DND-41 (cell line): ENCODE measurements around the gene ADPRH.

Experiments used
- ATAC-seq: fragments of 200-7000 bp; cut with Tn5 transposase; 3 replicates; pipeline ENCODE4 v1.9.1; 2021; ENCODE audit warnings: low read depth; ENCODE audit not compliant: insufficient read depth
- DNase-seq: peaks from one replicate; pipeline ENCODE4 v3.0.0-alpha.2; 2020
- H2AFZ ChIP-seq: 2 replicates; pipeline ENCODE4 v1.6.0; 2012; ENCODE audit warnings: low read depth, low read length
- H3K27ac ChIP-seq: 2 replicates; pipeline ENCODE4 v1.5.1; 2012; ENCODE audit warnings: low read length, inconsistent platforms
- H3K27me3 ChIP-seq: fragments of 200-600 bp; sonication (generic); 2 replicates; pipeline ENCODE4 v1.6.0; 2012; ENCODE audit warnings: low read length, mild to moderate bottlenecking, inconsistent platforms; ENCODE audit not compliant: insufficient read depth, poor library complexity
- H3K36me3 ChIP-seq: 2 replicates; pipeline ENCODE4 v1.5.1; 2012; ENCODE audit warnings: low read length, inconsistent platforms; ENCODE audit not compliant: insufficient read depth
- H3K4me1 ChIP-seq: 2 replicates; pipeline ENCODE4 v1.5.1; 2012; ENCODE audit warnings: mild to moderate bottlenecking, low read length; ENCODE audit not compliant: insufficient read depth
- H3K4me2 ChIP-seq: 2 replicates; pipeline ENCODE4 v1.6.0; 2012; ENCODE audit warnings: mild to moderate bottlenecking, moderate library complexity, low read length, inconsistent platforms; ENCODE audit not compliant: insufficient read depth
- H3K4me3 ChIP-seq, 2 experiments: fragments of 200-600 bp in 1 of 2; shearing (Covaris generic) in 1 of 2; 2 replicates each; pipeline ENCODE4 v1.5.1; 2012 to 2016; ENCODE audit warnings: inconsistent platforms in 2 of 2, low read length in 2 of 2, mild to moderate bottlenecking in 2 of 2, low read depth in 1 of 2, moderate library complexity in 1 of 2
- H3K79me2 ChIP-seq: 2 replicates; pipeline ENCODE4 v1.6.0; 2012; ENCODE audit warnings: low read length, inconsistent platforms; ENCODE audit not compliant: insufficient read depth
- H3K9ac ChIP-seq: 2 replicates; pipeline ENCODE4 v1.6.0; 2012; ENCODE audit warnings: low read depth, mild to moderate bottlenecking, inconsistent platforms, low read length, moderate library complexity
- H3K9me3 ChIP-seq: 2 replicates; pipeline ENCODE4 v1.5.1; 2012; ENCODE audit warnings: low read length, moderate library complexity, mild to moderate bottlenecking, inconsistent platforms; ENCODE audit not compliant: insufficient read depth, severe bottlenecking
- H4K20me1 ChIP-seq: 2 replicates; pipeline ENCODE4 v1.6.0; 2012; ENCODE audit warnings: low read length; ENCODE audit not compliant: insufficient read depth
- EZH2 ChIP-seq: IDR thresholded peaks from 3 replicates; pipeline ENCODE4 v1.6.1; 2012; ENCODE audit warnings: borderline replicate concordance, low read depth, mild to moderate bottlenecking, moderate library complexity, low read length, inconsistent platforms; ENCODE audit not compliant: severe bottlenecking
- TF ChIP-seq, protein P1 (sequence below): IDR thresholded peaks from 2 replicates; pipeline ENCODE4 v1.5.1; 2012; ENCODE audit warnings: borderline replicate concordance, low read length, moderate library complexity, mild to moderate bottlenecking; ENCODE audit not compliant: poor library complexity, severe bottlenecking; ENCODE audit errors: extremely low read depth

ADPRH gene

DNA sequence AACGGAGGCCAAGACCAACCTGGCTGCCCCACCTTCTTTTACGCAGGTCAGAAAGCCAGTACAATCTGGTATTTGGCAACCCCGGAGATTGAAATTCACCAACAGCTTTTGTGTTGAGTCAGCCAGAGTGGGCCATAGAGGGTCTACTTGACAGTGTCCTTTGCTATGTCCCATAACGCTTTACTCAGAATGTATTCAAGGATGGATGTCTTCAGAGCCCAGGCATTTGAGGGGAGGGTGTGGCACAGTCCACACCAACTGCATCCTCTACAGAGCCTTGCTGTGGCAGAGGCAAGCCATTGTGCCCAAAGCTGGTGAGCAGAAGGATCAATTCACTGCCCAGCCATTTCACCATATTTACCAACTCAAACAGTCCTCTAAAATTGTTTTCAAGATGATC, 36.8 kb downstream of the ADPRH start:
- DNase-seq (no peak), ATAC-seq (no peak)
- H3K79me2 ChIP-seq, result no peaks in the 10 kb centered on the region
- no peaks in the 10 kb centered on the region for H4K20me1 ChIP-seq
- H3K27ac ChIP-seq, result no peak overlapping the region
- no peaks in the 10 kb centered on the region for H3K9me3 ChIP-seq
- H3K4me1 ChIP-seq, result no peaks in the 10 kb centered on the region
- no peak overlapping the region for H3K4me2 ChIP-seq
- H2AFZ ChIP-seq, result no peak overlapping the region
- TF ChIP-seq EZH2, result no peak
- TF ChIP-seq, protein P1, sequence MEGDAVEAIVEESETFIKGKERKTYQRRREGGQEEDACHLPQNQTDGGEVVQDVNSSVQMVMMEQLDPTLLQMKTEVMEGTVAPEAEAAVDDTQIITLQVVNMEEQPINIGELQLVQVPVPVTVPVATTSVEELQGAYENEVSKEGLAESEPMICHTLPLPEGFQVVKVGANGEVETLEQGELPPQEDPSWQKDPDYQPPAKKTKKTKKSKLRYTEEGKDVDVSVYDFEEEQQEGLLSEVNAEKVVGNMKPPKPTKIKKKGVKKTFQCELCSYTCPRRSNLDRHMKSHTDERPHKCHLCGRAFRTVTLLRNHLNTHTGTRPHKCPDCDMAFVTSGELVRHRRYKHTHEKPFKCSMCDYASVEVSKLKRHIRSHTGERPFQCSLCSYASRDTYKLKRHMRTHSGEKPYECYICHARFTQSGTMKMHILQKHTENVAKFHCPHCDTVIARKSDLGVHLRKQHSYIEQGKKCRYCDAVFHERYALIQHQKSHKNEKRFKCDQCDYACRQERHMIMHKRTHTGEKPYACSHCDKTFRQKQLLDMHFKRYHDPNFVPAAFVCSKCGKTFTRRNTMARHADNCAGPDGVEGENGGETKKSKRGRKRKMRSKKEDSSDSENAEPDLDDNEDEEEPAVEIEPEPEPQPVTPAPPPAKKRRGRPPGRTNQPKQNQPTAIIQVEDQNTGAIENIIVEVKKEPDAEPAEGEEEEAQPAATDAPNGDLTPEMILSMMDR, result no peak
- no peaks in the 10 kb centered on the region for H3K27me3 ChIP-seq
- no peak overlapping the region for H3K9ac ChIP-seq
- H3K36me3 ChIP-seq, result no peaks in the 10 kb centered on the region
- no peak overlapping the region for H3K4me3 ChIP-seq

GRCh38 chr3:119619094-119619493, 39.8 kb downstream of the ADPRH start:
- no peaks in the 10 kb centered on the region for H3K27me3 ChIP-seq
- H3K4me1 ChIP-seq, result no peaks in the 10 kb centered on the region
- H4K20me1 ChIP-seq, result no peaks in the 10 kb centered on the region
- ATAC-seq, result no peak
- H3K4me3 ChIP-seq, result no peak overlapping the region
- TF ChIP-seq EZH2, result no peak
- TF ChIP-seq, protein P1, result no peak
- no peak for DNase-seq
- H3K36me3 ChIP-seq, result no peaks in the 10 kb centered on the region
- no peak overlapping the region for H3K27ac ChIP-seq
- H3K9ac ChIP-seq, result no peak overlapping the region
- H3K9me3 ChIP-seq, result no peaks in the 10 kb centered on the region
- no peak overlapping the region for H3K4me2 ChIP-seq
- H3K79me2 ChIP-seq, result no peaks in the 10 kb centered on the region
- H2AFZ ChIP-seq, result no peak overlapping the region

GRCh38 chr3:119620899-119621298, 41.6 kb downstream of the ADPRH start:
- H2AFZ ChIP-seq, result no peak overlapping the region
- ATAC-seq (no peak), DNase-seq (no peak)
- no peak for TF ChIP-seq EZH2
- TF ChIP-seq, protein P1, result no peak
- no peak overlapping the region for H3K27ac ChIP-seq
- no peaks in the 10 kb centered on the region for H3K4me1 ChIP-seq
- no peak overlapping the region for H3K4me2 ChIP-seq
- H3K27me3 ChIP-seq, result no peaks in the 10 kb centered on the region
- no peaks in the 10 kb centered on the region for H3K79me2 ChIP-seq
- no peaks in the 10 kb centered on the region for H3K36me3 ChIP-seq
- no peaks in the 10 kb centered on the region for H3K9me3 ChIP-seq
- no peaks in the 10 kb centered on the region for H4K20me1 ChIP-seq
- H3K9ac ChIP-seq, result no peak overlapping the region
- no peak overlapping the region for H3K4me3 ChIP-seq

DNA sequence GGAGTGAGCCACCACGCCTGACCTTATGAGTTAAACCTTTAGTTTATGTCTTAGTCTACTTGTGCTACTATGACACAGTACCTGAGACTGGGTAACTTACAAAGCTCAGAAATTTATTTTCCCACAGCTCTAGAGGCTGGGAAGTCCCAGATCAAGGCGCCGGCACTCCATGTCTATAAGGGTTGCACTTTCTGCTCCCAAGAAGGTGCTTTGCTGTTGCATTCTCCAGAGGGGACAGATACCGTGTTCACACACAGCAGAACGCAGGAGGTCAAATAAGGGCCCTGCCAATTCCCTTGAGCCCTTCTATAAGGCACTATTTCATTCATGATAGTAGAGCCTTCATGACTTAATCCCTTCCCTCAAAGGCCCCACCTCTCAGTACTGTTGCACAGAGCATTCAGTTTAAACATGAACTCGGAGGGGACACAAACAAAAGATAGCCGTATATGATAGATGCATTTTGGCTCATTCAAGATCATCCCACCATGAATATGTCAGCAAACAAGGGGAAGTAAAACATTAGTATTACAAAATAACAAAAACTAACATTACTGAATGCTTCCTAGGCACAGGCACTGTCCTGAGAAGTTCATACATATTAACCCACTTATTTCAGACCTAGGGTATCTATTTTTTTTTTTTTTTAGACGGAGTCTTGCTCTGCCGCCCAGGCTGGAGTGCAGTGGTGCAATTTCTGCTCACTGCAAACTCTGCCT, 44.9 kb downstream of the ADPRH start:
- Histone ChIP-seq H3K27ac (no peak overlapping the region), H3K4me3 (no peak overlapping the region), H4K20me1 (no peaks in the 10 kb centered on the region), H2AFZ (no peak overlapping the region), H3K4me2 (no peak overlapping the region), H3K27me3 (peaks cover 4% of the 10 kb centered on the region), H3K36me3 (no peaks in the 10 kb centered on the region), H3K9me3 (no peaks in the 10 kb centered on the region), H3K4me1 (no peaks in the 10 kb centered on the region), H3K79me2 (no peaks in the 10 kb centered on the region), H3K9ac (no peak overlapping the region)
- no peak for ATAC-seq
- TF ChIP-seq EZH2, result no peak
- TF ChIP-seq, protein P1, result no peak
- DNase-seq, result no peak
